Endothelial cell of umbilical vein (primary cell): ENCODE measurements around the gene THOP1. TPM values are rescaled to one million over a fixed set of nuclear protein-coding genes. Genes with fewer than 3 reads are reported as not detected.

Experiments used
- BruUV-seq: library from RNA; stranded (reverse); fragments of 400-500 nt; replicated peaks from 2 replicates; lab custom pipeline; 2021; lab: Mats Ljungman, UMichigan
- CTCF ChIA-PET: fragments of 300-600, 350-600 bp; sonication (Branson Sonifier 250); formaldehyde crosslinking; loops from one replicate; lab custom pipeline; 2021; ENCODE audit warnings: antibody characterized with exemption, inconsistent platforms; lab: Charles Lee
- POLR2A ChIA-PET: fragments of 300-600, 350-600 bp; sonication (Branson Sonifier 250); formaldehyde crosslinking; loops from one replicate; lab custom pipeline; 2021; ENCODE audit warnings: antibody characterized with exemption, inconsistent platforms; lab: Charles Lee
- DNase-seq: peaks from one replicate; pipeline ENCODE4 v3.0.0-alpha.2; 2011; ENCODE audit warnings: low read depth, low spot score
- FAIRE-seq: peaks from 2 replicates; lab custom pipeline; 2011; peaks lifted over from hg19 to GRCh38; lab: Jason Lieb, UNC
- H2AFZ ChIP-seq: 2 replicates; pipeline ENCODE4 v1.6.0; 2012; ENCODE audit warnings: low read depth, low read length, control low read depth, inconsistent platforms
- H3K27ac ChIP-seq: 2 replicates; pipeline ENCODE4 v1.5.1; 2011; ENCODE audit warnings: low read depth, mild to moderate bottlenecking, control low read depth, low read length, moderate library complexity; ENCODE audit not compliant: insufficient read depth
- H3K27me3 ChIP-seq, 2 experiments: 2 replicates each; pipeline versions ENCODE4 v1.6.0 to v1.6.1; 2011; ENCODE audit warnings: low read length in 2 of 2, mixed read lengths in 1 of 2; ENCODE audit not compliant: control insufficient read depth in 2 of 2, insufficient read depth in 2 of 2
- H3K36me3 ChIP-seq, 2 experiments: 2 replicates in 1 of 2; 3 replicates in 1 of 2; pipeline ENCODE4 v1.5.1; 2011; ENCODE audit warnings: low read length in 2 of 2, mild to moderate bottlenecking in 1 of 2, moderate library complexity in 1 of 2; ENCODE audit not compliant: control insufficient read depth in 2 of 2, insufficient read depth in 2 of 2; ENCODE audit errors: extremely low read depth in 1 of 2
- H3K4me1 ChIP-seq: 3 replicates; pipeline ENCODE4 v1.5.1; 2011; ENCODE audit warnings: mild to moderate bottlenecking, low read length; ENCODE audit not compliant: control insufficient read depth, insufficient read depth; ENCODE audit errors: extremely low read depth
- H3K4me2 ChIP-seq: 2 replicates; pipeline ENCODE4 v1.6.1; 2011; ENCODE audit warnings: low read length, control low read depth, mixed read lengths; ENCODE audit not compliant: insufficient read depth
- H3K4me3 ChIP-seq, 3 experiments: fragments of 200-600 bp in 1 of 3; sonication (generic), shearing (Covaris generic) in 1 of 3; replicated peaks in 1 of 3; 2 replicates each; pipeline ENCODE4 v1.5.1; 2011 to 2016; ENCODE audit warnings: control low read depth in 3 of 3, low read length in 3 of 3, mild to moderate bottlenecking in 2 of 3, inconsistent platforms in 1 of 3, low read depth in 1 of 3, moderate library complexity in 1 of 3; ENCODE audit not compliant: insufficient read depth in 1 of 3
- H3K79me2 ChIP-seq: 2 replicates; pipeline ENCODE4 v1.6.0; 2012; ENCODE audit warnings: low read length, inconsistent platforms; ENCODE audit not compliant: control insufficient read depth, insufficient read depth
- H3K9ac ChIP-seq: replicated peaks from 2 replicates; pipeline ENCODE3; 2011; ENCODE audit warnings: low read length, control low read depth; ENCODE audit not compliant: insufficient read depth; ENCODE audit errors: extremely low read depth
- H3K9me1 ChIP-seq: replicated peaks from 3 replicates; pipeline ENCODE4 v1.6.0; 2011; ENCODE audit warnings: mild to moderate bottlenecking, low read length; ENCODE audit not compliant: control insufficient read depth, insufficient read depth; ENCODE audit errors: extremely low read depth
- H3K9me3 ChIP-seq: replicated peaks from 2 replicates; pipeline ENCODE4 v1.5.1; 2012; ENCODE audit warnings: low read length, inconsistent platforms; ENCODE audit not compliant: control insufficient read depth, insufficient read depth
- H4K20me1 ChIP-seq: replicated peaks from 2 replicates; pipeline ENCODE3; 2011; ENCODE audit warnings: mild to moderate bottlenecking, low read length; ENCODE audit not compliant: control insufficient read depth, insufficient read depth; ENCODE audit errors: extremely low read depth
- CTCF ChIP-seq, 2 donors: IDR thresholded peaks; 1 replicate in 1 of 2; 2 replicates in 1 of 2; pipeline ENCODE4 v1.5.1; 2011; ENCODE audit warnings: low read length in 2 of 2, mild to moderate bottlenecking in 2 of 2, moderate library complexity in 2 of 2, control low read depth in 1 of 2, inconsistent platforms in 1 of 2, low read depth in 1 of 2; ENCODE audit not compliant: insufficient read depth in 1 of 2; ENCODE audit errors: extremely low read depth in 1 of 2
- EZH2 ChIP-seq: IDR thresholded peaks from 2 replicates; pipeline ENCODE4 v1.6.1; 2012; ENCODE audit warnings: borderline replicate concordance, low read depth, mild to moderate bottlenecking, moderate library complexity, low read length, inconsistent platforms; ENCODE audit not compliant: severe bottlenecking
- FOS ChIP-seq: IDR thresholded peaks from 2 replicates; pipeline ENCODE4 v1.6.1; 2011; ENCODE audit warnings: mild to moderate bottlenecking, low read length, moderate library complexity, borderline replicate concordance; ENCODE audit not compliant: insufficient read depth
- GATA2 ChIP-seq: IDR thresholded peaks from 2 replicates; pipeline ENCODE4 v1.7.0; 2011; ENCODE audit warnings: low read depth, mild to moderate bottlenecking, moderate library complexity, mixed read lengths, low read length; ENCODE audit not compliant: insufficient read length, insufficient read depth
- JUN ChIP-seq: IDR thresholded peaks from 2 replicates; pipeline ENCODE4 v1.6.1; 2011; ENCODE audit warnings: borderline replicate concordance, low read depth; ENCODE audit not compliant: insufficient read length, insufficient read depth
- MAX ChIP-seq: IDR thresholded peaks from 2 replicates; pipeline ENCODE4 v1.6.1; 2011; ENCODE audit not compliant: insufficient read depth, insufficient read length
- MYC ChIP-seq: IDR thresholded peaks from one replicate; pipeline ENCODE4 v1.6.1; 2011; ENCODE audit warnings: mild to moderate bottlenecking, low read depth, low read length
- POLR2A ChIP-seq: IDR thresholded peaks from 2 replicates; pipeline ENCODE4 v1.6.1; 2012; ENCODE audit warnings: low read depth, mild to moderate bottlenecking, control low read depth, low read length
- POLR2AphosphoS5 ChIP-seq: IDR thresholded peaks from 2 replicates; pipeline ENCODE4 v1.6.1; 2012; ENCODE audit warnings: low read depth, mild to moderate bottlenecking, control low read depth, low read length, moderate library complexity; ENCODE audit not compliant: insufficient read depth
- dilution Hi-C: fragments of 300-500 bp; cut with MboI; formaldehyde crosslinking; loops from one replicate; pipeline ENCODE4 v1.15.0; 2019; ENCODE audit warnings: low sequenced_read_pairs; ENCODE audit not compliant: extremely low pct_ligation_motif_present
- intact Hi-C: fragments of 100-400 bp; cut with micrococcal nuclease; formaldehyde crosslinking; loops from one replicate; pipeline ENCODE4 v1.10.0; 2022
- polyA plus RNA-seq, 4 experiments: library from polyadenylated mRNA; depleted of rRNA in 3 of 4; stranded (reverse) in 3 of 4; unstranded in 1 of 4; fragments of >200 nt; gene quantifications; 2 replicates each; pipeline versions ENCODE4 v1.2.1 to v1.2.3, GENCODE V29; 2011 to 2012; ENCODE audit warnings: missing spikeins in 1 of 4
- total RNA-seq: library from RNA; stranded (reverse); gene quantifications from 2 replicates; pipeline ENCODE4 v1.2.3, GENCODE V29; 2021

Gene THOP1
- total and polyA plus RNA-seq, 2 donors (not counting 3 experiments of a cell fraction or from before 2014, with no cell fraction given): 88.0 to 115 TPM

- BruUV-seq: no TSS peak
- no peak for FAIRE-seq
- ChIA-PET POLR2A (interaction anchor here (0.6 kb wide), 1 partner anchor 718 kb away, joined by 3 read pairs; no protein-coding TSS in a partner anchor), CTCF (no interaction called here)
- no peak for DNase-seq
- dilution Hi-C loops (no loop called here), intact Hi-C loops (no loop called here)
- TF ChIP-seq MAX (no peak), CTCF (IDR thresholded peaks at IDR 0.05; ENCODE audit: extremely low read depth in 1 of 2, insufficient read depth in 1 of 2, low read depth in 1 of 2, low read length in 2 of 2) (no peak), JUN (no peak), EZH2 (no peak), FOS (no peak), GATA2 (no peak), MYC (no peak), POLR2AphosphoS5 (no peak), POLR2A (no peak)
- peaks cover 12% of the 10 kb centered on the region for H3K4me1 ChIP-seq
- no peak overlapping the region for H2AFZ ChIP-seq
- H3K9me3 ChIP-seq: no peaks in the 10 kb centered on the region
- H3K4me2 ChIP-seq: no peak overlapping the region
- peaks cover 34% of the 10 kb centered on the region for H3K79me2 ChIP-seq
- no peaks in the 10 kb centered on the region for H3K9me1 ChIP-seq
- no peak overlapping the region for H3K4me3 ChIP-seq
- H3K36me3 ChIP-seq: peaks cover 0 to 7% of the 10 kb centered on the region in 2 experiments
- H3K27me3 ChIP-seq: no peaks in the 10 kb centered on the region
- no peak overlapping the region for H3K27ac ChIP-seq
- no peaks in the 10 kb centered on the region for H4K20me1 ChIP-seq
- H3K9ac ChIP-seq: no peak overlapping the region
Observed at GRCh38 chr19:2788237-2788636, 2.9 kb downstream of the THOP1 start.
